NCI-H187 (cell line): ENCODE measurements around the gene NKX2-2.

ENCODE experiments used
- DNase-seq, 2 experiments: peaks; one replicate each; lab custom pipeline; 2025; lab: John Stamatoyannopoulos, UW

The NKX2-2 gene

GRCh38 chr20:21521596-21522480 lies 8.0 kb upstream of the NKX2-2 start:
- DNase-seq, result no peak

- DNase-seq, result no peak
Measured at GRCh38 chr20:21520702-21521595, 7.1 kb upstream of the NKX2-2 start.

- DNase-seq, result no peak
Measured at GRCh38 chr20:21519136-21519584, 5.3 kb upstream of the NKX2-2 start.

GRCh38 chr20:21518292-21518991 lies 4.6 kb upstream of the NKX2-2 start:
- no peak for DNase-seq

GRCh38 chr20:21517566-21518277 lies 3.9 kb upstream of the NKX2-2 start:
- no peak for DNase-seq

- DNase-seq, result no peak
Measured at GRCh38 chr20:21516861-21517565, 3.1 kb upstream of the NKX2-2 start.

- DNase-seq, result no peak
Measured at GRCh38 chr20:21516180-21516567, 2.3 kb upstream of the NKX2-2 start.

- DNase-seq, result no peak
Measured at GRCh38 chr20:21515300-21516179, 1.7 kb upstream of the NKX2-2 start.

GRCh38 chr20:21514553-21515251 lies 838 bp upstream of the NKX2-2 start:
- no peak for DNase-seq

- no peak for DNase-seq
Measured at GRCh38 chr20:21513181-21513663, 642 bp downstream of the NKX2-2 start.

- DNase-seq, result no peak
Measured at GRCh38 chr20:21512634-21513180, 1.2 kb downstream of the NKX2-2 start.

- no peak for DNase-seq
Measured at GRCh38 chr20:21511850-21512633, 1.8 kb downstream of the NKX2-2 start.

GRCh38 chr20:21511485-21511849 lies 2.4 kb downstream of the NKX2-2 start:
- DNase-seq, result no peak

GRCh38 chr20:21510414-21511384 lies 3.2 kb downstream of the NKX2-2 start:
- no peak for DNase-seq

- DNase-seq, result no peak
Measured at GRCh38 chr20:21509597-21510371, 4.1 kb downstream of the NKX2-2 start.

- no peak for DNase-seq
Measured at GRCh38 chr20:21509079-21509596, 4.7 kb downstream of the NKX2-2 start.
